Measurements from ENCODE around the gene THBS2.

The THBS2 gene

GRCh38 chr6:169207482-169207881 lies 46.2 kb downstream of the THBS2 start:
- no peaks in the 10 kb centered on the region; the same call in 1 of the 2 replicates for H3K27me3 ChIP-seq (ENCODE audit: insufficient read depth, low read length)
- H3K9me2 ChIP-seq (ENCODE audit: low read depth, low read length), result no peaks in the 10 kb centered on the region
- H3K9ac ChIP-seq (ENCODE audit: low read length), result no peak overlapping the region
- no peaks in the 10 kb centered on the region for H3K79me2 ChIP-seq (ENCODE audit: insufficient read depth, low read length)
- no peaks in the 10 kb centered on the region; the same call in 1 of the 2 replicates for H3K36me3 ChIP-seq (ENCODE audit: insufficient read depth, low read length)
- peaks cover 10% of the 10 kb centered on the region for H3K9me3 ChIP-seq (ENCODE audit: low read length)
- H3K27ac ChIP-seq (ENCODE audit: low read depth, low read length, poor library complexity, severe bottlenecking), result no peak overlapping the region
- TF ChIP-seq EZH2 (IDR thresholded peaks at IDR 0.05; ENCODE audit: borderline replicate concordance, low read length) (no peak), CTCF (IDR thresholded peaks at IDR 0.05; ENCODE audit: low read length) (no peak)
- H3F3A ChIP-seq (ENCODE audit: insufficient read depth, low read length), result no peaks in the 10 kb centered on the region
- peaks cover 3% of the 10 kb centered on the region for H3K4me1 ChIP-seq (ENCODE audit: insufficient read depth, low read length, severe bottlenecking)
- no peaks in the 10 kb centered on the region for H4K20me1 ChIP-seq (ENCODE audit: insufficient read depth, low read length)
- H3K4me2 ChIP-seq (ENCODE audit: low read length), result no peak overlapping the region
- no peak overlapping the region for H2AFZ ChIP-seq (ENCODE audit: low read length)
- no peak overlapping the region for H3K4me3 ChIP-seq (ENCODE audit: low read depth, low read length, poor library complexity, severe bottlenecking)

- no peaks in the 10 kb centered on the region; the same call in 1 of the 2 replicates for H3K27me3 ChIP-seq (ENCODE audit: insufficient read depth, low read length)
- no peaks in the 10 kb centered on the region; the same call in 1 of the 2 replicates for H3K36me3 ChIP-seq (ENCODE audit: insufficient read depth, low read length)
- H3K27ac ChIP-seq (ENCODE audit: low read depth, low read length, poor library complexity, severe bottlenecking), result no peak overlapping the region
- H3K9me3 ChIP-seq (ENCODE audit: low read length), result peaks cover 7% of the 10 kb centered on the region
- no peaks in the 10 kb centered on the region for H3K4me1 ChIP-seq (ENCODE audit: insufficient read depth, low read length, severe bottlenecking)
- TF ChIP-seq EZH2 (IDR thresholded peaks at IDR 0.05; ENCODE audit: borderline replicate concordance, low read length) (no peak), CTCF (IDR thresholded peaks at IDR 0.05; ENCODE audit: low read length) (no peak)
- H3K9ac ChIP-seq (ENCODE audit: low read length), result no peak overlapping the region
- H2AFZ ChIP-seq (ENCODE audit: low read length), result no peak overlapping the region
- no peaks in the 10 kb centered on the region for H3K9me2 ChIP-seq (ENCODE audit: low read depth, low read length)
- no peaks in the 10 kb centered on the region for H4K20me1 ChIP-seq (ENCODE audit: insufficient read depth, low read length)
- H3K4me3 ChIP-seq (ENCODE audit: low read depth, low read length, poor library complexity, severe bottlenecking), result no peak overlapping the region
- no peaks in the 10 kb centered on the region for H3K79me2 ChIP-seq (ENCODE audit: insufficient read depth, low read length)
- H3F3A ChIP-seq (ENCODE audit: insufficient read depth, low read length), result no peaks in the 10 kb centered on the region
- no peak overlapping the region for H3K4me2 ChIP-seq (ENCODE audit: low read length)
Observed at GRCh38 chr6:169205176-169206160, 48.2 kb downstream of the THBS2 start.

- no peaks in the 10 kb centered on the region; the same call in 1 of the 2 replicates for H3K36me3 ChIP-seq (ENCODE audit: insufficient read depth, low read length)
- H3K4me1 ChIP-seq (ENCODE audit: insufficient read depth, low read length, severe bottlenecking), result no peaks in the 10 kb centered on the region
- H2AFZ ChIP-seq (ENCODE audit: low read length), result no peak overlapping the region
- peaks cover 7% of the 10 kb centered on the region for H3K9me3 ChIP-seq (ENCODE audit: low read length)
- no peaks in the 10 kb centered on the region for H4K20me1 ChIP-seq (ENCODE audit: insufficient read depth, low read length)
- no peak overlapping the region for H3K4me3 ChIP-seq (ENCODE audit: low read depth, low read length, poor library complexity, severe bottlenecking)
- no peaks in the 10 kb centered on the region for H3F3A ChIP-seq (ENCODE audit: insufficient read depth, low read length)
- H3K27ac ChIP-seq (ENCODE audit: low read depth, low read length, poor library complexity, severe bottlenecking), result no peak overlapping the region
- no peaks in the 10 kb centered on the region; the same call in 1 of the 2 replicates for H3K27me3 ChIP-seq (ENCODE audit: insufficient read depth, low read length)
- no peak overlapping the region for H3K4me2 ChIP-seq (ENCODE audit: low read length)
- H3K79me2 ChIP-seq (ENCODE audit: insufficient read depth, low read length), result no peaks in the 10 kb centered on the region
- no peak overlapping the region for H3K9ac ChIP-seq (ENCODE audit: low read length)
- no peaks in the 10 kb centered on the region for H3K9me2 ChIP-seq (ENCODE audit: low read depth, low read length)
- TF ChIP-seq EZH2 (IDR thresholded peaks at IDR 0.05; ENCODE audit: borderline replicate concordance, low read length), result no peak
- no peak for TF ChIP-seq CTCF (IDR thresholded peaks at IDR 0.05; ENCODE audit: low read length)
Observed at GRCh38 chr6:169204167-169204566, 49.5 kb downstream of the THBS2 start.

Data from OCI-LY1 (cell line).